Stimulated activated CD8-positive, alpha-beta memory T cell treated with anti-CD3 and anti-CD28 coated beads, Interleukin-7, amount 100 ng/mL, for 4 hours (primary cell): ENCODE data around the gene CDH4.

Experiments used
- DNase-seq, 2 donors: peaks; one replicate each; pipeline ENCODE4 v3.0.0-alpha.2; 2020; ENCODE audit warnings: low read depth in 2 of 2

CDH4 gene

DNA sequence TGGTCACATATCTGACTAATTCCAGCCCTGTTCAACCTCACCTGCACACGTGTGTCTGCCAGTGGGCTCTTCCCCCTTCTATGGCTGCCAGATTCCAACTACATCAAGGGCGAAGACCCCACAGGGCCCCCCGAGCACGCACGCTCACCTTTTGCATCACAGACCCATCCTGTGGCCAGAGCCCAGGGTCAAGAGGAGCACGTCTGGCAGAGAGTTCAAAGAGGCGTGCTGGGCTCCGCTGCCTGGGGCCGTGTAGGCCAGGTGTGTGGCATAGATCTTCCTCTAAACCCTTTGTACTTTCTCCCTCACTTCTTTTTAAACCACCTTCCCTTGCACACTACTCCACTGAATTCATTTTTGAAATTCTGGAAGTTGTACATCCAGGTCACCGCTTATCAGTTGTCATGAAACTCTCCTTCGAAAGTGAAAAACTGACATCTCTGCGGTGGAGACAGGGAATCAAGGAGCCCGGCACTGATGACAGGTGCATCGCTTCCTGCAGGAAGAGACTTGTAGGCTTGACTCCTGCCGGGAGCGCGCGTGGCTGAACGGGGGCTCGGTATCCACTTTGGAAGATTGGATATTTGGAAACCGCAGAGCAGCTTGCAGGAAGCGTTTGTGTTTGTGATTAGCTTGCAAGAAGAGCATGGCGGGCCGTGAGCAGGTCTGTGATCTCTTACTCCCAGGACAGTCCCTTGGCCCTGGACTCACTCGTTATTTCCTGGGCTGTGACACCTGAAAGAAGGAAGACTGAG is 397.2 kb downstream of the CDH4 start:
- DNase-seq = no peak

DNA sequence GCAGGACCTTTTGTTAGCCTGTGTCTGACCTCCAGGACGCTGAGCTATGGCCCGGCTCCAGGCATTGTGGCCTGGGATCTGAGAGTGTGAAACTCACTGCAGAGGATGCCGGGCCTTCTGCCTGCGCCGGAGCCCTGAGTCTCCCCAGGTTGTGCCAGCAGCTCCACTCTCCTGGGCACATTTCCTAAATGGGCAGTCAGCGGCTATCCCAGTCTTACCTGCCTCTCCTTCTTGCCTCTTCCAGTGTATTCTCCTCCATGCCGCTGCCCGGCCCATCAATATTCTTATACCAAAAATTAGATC is 397.8 kb downstream of the CDH4 start:
- DNase-seq = no peak

DNA sequence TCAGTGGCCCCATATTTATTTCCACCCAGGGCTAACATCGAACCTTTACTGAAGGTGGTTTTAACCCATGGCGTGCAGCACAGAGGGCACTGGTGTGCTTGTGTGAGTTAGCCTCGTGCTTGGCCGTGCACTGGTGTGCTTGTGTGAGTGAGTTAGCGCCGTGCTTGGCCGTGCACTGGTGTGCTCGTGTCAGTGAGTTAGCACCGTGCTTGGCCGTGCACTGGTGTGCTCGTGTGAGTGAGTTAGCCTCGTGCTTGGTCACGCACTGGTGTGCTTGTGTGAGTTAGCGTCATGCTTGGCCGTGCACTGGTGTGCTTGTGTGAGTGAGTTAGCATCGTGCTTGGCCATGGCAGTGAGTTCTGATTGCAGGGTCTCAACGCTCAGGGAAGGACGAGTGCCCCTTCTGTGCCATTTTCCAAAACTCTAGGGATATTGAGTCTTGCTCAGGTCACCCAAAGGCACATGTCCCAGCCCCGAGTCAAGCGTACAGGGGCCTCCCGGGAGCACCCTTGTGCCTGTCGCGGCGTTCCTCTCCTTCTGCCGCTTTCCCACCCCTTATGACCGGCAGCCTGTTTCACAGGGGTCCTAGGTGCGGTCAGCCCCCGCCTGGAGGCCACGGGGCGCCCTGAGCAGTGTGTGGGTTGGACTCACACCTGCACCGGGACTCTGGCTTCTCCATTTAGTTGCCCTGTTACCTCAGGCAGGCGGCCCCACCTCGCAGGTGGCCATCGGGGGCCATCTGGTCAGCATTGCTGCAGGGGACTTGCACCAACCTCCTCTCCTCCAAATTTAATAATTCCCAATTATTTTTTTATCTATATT is 399.1 kb downstream of the CDH4 start:
- DNase-seq = no peak

DNA sequence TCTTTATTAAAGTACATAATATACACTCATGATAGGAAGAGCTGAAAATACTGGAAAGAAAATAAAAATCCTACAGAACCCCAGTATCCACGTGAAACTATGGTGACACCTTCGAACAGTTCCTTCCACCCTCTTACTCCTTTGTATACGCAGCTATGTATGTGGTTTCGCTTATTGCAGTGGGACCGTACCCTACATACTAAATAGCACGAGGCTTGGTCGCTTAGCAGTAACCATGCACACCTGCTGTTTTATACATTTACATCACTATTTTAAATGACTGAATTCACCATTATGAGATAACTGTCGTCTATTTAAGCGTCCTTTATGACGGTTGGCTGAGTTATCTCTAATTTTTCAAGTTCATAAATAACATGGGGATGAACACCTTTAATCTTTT is 400.1 kb downstream of the CDH4 start:
- no peak for DNase-seq

DNA sequence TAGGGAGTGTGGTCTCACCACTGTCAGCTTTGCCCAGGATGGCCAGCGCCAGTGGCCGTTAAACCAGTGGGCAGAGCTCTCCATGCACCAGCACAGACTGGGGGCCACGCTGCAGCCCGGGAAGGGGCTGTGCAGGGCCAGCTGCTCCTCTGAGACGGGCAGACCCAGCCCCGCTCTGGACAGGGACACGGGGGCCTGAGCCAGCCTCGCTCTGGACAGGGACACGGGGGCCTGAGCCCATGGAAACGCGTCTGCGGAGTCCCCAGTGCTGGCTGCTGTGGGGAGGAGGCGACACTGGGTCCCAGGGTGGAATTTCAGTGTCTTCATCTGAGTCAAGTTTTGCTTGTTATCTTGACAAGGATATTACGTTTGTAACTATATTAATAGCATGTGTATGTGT is 402.7 kb downstream of the CDH4 start:
- DNase-seq = no peak

DNA sequence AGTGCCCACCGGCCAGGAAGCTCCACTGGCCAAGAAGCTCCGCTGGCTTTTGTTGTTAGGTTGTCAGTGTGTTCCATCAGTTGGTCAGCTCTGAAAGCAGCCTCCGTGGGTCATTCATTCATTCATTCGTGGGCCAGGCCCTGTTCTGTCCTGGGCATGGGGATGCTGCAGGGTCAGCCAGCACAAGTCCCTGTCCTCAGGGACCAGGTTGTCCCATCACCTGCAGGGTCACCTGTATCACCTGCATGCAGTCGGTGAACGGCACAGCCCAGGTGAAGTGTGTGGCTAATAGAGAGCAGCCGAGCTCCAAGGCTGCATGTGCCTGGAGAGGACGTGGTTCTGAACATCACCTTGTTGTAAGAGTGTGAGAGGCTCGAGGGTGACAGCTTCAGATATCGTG is 403.5 kb downstream of the CDH4 start:
- no peak for DNase-seq

DNA sequence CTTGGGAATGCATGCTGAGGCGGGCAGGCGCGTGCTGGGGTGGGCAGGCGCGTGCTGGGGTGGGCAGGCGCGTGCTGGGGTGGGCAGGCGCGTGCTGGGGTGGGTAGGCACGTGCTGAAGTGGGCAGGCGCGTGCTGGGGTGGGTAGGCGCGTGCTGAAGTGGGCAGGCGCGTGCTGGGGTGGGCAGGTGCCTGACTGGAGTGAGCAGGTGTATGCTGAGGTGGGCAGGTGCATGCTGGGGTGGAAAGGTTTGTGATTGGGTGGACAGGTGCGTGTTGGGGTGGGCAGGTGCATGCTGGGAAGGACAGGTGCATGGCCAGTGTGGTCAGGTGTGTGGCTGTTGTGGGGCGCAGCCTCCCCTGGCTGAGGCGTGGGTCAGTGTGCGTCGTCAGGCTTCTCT is 404.1 kb downstream of the CDH4 start:
- DNase-seq = no peak

DNA sequence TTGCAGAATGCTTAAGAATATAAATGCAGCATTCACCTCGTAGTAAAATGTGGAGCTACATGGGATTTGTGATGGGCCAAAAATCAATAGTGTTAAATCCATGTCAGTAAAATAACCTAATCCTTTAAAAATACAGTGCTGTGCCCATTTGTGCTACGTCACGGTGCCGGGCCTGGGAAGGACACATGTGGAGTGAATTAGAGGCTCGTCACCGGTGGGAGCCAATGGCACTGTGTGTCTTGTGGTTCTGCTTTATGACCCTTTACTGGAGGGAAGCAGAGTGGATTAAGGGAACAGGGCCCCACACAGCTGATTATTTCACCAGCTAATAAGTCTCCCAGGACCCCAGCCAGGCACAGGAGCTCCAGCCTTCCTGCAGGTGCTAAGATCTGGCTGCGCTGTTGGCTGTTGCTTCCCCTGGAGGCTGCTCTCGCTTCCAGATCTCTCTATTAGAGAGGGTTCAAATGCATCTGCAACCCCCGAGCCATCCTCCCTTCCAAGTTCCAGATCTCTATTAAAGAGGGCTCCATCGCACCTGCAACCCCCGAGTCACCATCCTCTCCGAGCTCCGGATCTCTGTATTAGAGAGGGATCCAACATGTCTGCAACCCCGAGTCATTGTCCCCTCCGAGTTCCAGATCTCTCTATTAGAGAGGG is 405.8 kb downstream of the CDH4 start:
- no peak for DNase-seq

DNA sequence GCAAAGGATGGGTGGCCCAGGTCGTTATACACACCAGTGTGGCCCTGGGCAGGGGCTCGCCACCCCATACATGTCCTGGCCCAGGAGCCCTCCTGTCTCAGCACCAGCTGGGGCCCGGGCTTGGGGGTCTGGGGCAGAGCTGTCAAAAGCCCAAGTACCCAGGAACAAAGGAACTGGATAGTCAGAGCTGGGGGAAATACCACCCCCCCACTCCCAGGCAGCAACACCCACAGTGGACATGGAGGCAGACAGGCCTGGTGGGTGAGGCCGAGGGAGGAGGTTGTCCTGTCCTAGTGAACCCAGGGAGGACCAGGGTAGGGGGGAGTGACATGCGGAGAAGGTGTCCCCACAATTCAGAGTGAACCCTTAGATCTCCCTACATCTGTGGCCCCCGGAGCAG is 406.5 kb downstream of the CDH4 start:
- DNase-seq = no peak

DNA sequence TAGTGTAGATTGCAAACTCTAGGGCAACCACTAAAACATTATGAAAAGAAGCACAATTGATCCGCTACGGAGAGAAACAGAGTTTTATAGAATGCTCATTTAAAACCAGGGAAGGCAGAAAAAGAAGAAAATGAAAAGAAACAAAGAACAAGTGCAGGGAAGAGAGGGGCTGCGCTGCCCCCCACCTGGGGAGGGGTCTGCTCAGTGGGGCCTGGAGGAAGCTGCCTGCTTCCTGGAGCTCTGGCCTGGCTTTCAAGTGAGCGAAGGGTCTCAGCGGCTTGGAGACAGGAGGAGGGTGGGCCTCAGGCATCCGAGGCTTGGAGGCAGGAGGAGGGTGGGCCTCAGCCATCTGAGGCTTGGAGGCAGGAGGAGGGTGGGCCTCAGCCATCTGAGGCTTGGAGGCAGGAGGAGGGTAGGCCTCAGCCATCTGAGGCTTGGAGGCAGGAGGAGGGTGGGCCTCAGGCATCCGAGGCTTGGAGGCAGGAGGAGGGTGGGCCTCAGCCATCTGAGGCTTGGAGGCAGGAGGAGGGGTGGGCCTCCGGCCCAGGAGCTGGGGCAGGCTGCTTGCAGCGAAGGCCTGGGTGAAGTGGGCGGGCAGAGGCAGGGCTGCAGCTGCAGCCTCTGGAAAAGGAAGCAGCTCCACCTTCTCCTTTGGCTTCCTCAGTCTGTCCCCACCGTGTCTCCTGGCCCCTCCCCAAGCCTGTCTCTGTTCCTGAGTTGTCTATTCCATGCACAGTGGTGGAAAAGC is 407.4 kb downstream of the CDH4 start:
- DNase-seq = no peak

DNA sequence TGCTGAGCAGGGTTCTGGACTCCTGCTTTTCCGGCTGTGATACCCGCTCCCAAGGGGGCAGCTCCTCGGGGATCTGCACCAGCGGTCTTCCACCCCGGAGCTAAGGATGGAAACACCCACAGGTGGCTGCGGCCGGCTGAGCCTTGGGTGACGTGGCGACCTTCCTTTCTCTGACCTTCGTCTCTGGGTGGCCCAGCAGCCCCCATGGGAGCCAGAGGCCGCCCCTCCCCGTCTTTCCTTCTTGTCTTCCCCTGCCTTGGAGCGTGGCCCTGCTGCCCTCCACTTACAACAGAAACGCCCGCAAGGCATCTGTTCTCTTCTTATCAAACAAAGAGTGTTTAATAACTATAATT is 407.9 kb downstream of the CDH4 start:
- DNase-seq = no peak

DNA sequence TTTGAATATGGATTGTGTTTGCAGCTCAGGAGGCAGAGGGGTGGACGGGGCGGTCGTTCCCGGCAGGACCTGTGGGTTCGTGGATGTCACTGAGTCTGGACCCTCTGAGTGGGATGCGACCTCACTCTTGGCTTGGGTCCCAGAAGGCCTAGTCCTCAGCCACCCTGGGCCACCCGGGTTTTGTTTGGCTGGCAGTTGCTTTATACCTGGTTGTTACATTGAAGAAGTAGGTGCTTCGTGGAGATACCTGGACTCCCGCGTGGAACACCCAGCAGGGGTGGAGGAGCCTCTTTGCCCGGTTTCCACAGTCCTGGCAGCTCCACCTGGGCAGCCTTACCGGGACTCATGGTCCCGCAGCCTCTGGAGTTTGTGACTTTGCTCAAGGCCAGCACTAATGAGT is 408.5 kb downstream of the CDH4 start:
- DNase-seq = no peak

DNA sequence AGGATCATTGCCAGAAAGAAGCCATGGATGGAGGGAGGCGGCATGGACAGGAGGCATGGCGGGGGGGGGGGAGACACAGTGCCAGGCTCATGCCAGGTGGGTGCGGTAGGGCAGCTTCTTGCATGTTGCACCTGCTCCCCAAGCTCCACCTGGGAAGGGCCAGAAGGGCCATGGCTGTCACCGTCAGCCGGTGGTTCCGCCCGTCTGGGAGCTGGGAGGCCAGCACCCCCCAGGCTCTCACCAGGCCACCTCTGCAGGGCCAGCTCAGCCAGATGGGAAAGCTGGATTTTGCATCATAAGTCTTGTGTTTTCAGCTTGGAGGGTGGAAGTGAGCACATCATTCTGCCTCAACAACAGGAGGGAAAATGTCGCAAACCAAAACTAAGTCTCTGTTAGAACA is 409.0 kb downstream of the CDH4 start:
- DNase-seq = no peak

DNA sequence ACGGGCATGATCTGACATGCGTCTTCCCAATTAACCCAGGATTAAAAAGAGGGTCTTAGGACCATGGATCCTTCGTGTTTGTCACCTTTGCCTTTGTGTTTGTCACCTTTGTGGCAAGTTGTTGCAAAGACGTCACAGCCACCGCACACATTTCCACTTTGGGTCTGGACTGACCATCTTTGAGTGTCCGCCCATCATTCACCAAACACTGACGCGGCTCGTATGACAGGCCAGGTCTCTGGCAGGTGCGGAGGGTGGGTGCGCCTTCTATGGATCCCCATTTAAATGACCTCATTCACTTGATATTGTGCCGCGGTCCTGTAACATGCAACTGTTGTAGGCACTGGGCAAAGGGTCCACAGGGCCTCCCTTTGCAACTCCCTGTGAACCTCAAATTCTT is 409.5 kb downstream of the CDH4 start:
- DNase-seq = no peak

DNA sequence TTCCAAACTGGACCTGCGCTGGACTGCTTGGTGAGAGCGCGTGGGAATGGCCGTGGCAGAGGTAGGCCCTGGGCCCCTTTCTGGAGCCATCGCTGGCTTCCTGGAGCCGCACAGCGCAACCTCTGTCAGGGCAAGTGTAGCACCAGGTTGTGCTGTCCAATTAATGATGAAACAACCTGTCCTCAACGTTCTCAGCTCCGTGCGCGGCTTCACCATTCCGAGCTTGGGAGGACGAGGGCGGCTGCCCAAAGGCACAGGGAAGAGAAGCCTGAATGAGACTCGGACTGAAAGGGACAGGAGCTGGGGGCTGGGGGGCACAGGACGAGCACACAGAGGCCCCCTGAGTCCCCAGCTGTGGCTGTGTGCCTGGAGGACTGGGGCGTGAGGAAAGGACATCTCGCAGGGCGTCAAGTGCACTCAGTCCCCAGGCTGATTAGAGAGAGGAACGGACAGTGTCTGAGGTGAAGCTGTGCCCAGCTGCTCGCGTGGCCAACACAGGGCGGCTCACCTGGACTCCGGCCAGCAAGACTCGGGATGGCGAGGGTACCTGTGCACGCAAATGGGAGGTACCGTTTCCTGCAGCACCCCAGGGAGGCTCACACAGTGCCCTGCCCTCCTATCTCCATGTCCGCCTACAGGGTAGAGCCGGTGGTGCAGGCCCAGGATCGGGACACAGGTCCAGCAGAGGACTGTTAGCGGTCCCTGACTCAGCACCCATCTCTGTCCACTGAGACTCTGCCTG is 410.3 kb downstream of the CDH4 start:
- no peak for DNase-seq

DNA sequence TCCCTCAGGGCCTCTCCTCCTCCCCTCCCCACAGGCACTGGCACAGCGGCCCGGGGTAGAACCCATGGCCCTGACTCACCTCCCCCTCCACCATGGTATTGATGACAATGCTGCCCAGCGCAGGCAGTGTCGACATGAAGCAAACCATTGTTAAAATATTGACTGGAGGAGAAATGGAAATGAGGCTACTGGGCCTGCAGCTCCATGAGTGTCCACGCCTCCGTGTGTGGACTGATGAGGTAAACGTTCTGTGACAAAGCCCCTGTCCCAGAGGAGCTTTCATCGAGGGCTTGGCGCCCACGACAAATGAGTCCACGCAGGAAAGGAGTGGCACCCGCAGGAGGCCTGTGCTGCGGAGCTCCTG is 410.9 kb downstream of the CDH4 start:
- DNase-seq = no peak

DNA sequence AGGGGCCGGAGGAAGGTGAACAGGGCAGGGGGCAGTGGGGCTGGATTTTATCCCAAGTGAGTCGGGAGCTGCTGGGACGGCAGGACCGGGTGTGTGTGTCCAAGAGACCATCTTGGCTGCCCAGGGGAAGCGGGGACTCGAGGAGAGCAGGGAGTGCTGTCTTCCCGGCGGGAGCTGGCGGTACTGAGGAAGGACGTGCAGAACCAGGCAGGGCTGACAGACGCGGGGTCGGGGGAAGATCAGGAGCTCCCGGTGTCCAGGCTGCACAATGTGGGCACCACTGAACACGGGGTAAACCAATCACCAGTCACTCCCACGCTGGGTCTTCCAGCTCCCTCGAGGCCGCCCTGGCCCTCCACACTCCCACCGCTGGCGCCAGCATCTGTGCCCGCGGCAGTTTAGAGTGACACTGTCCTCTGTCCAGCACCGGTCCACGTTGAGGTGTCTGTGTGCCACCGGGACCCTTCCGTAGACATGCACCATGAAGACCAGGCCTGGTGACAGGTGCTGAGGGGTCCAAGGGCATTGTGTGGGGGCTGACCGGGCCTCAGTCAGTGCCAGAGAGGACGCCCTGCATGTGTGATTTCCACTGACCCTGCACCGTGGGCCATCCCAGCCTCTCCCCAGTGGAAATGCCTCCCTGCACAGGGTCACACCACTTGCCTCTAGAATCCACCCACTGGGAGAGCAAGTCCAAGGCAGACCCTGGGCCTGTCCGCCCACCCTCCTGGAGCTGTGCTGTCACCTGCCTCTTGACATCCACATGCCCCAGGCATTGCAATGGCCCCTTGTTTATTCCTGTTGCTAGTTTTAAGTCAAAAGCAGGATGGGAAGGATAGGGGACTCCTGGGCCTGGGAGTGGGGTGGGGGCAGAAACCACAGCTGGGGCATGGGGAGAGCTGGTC is 411.7 kb downstream of the CDH4 start:
- DNase-seq = no peak

DNA sequence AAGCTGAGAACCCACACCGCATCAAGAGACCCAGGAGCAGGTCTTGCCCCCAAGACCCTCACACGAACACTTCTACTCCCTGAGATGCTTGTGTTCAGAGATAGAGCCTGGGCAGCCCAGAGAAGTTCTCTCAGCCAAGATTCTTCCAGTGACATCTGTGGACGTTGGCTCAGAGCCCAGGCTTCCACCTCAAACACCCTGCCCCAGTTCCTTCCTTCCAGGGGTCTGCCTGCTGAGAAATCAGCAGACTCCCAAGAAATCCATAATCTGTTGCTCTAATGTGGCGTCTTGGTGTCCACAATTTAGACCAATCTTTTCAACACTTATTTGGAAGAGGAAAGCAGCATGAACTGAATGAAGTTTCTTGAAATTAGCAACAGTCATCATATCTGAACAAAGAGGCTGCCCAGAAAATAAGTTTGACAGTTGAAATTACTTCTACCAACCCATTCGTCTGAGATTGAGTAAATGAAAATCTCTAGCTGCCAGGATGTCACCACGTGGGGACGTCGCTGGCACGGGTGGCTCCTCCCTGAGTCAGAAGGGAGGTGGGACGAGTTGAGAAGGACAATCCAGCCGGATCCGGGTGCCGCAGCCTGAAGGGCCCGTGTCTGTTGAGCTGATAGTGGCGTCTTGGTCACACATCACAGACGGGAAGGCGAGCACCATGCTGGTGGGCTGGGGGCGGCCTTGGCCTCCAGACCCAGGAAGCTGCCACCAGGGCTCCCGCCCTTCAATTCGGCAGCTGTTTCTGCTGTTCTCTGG is 412.7 kb downstream of the CDH4 start:
- no peak for DNase-seq

DNA sequence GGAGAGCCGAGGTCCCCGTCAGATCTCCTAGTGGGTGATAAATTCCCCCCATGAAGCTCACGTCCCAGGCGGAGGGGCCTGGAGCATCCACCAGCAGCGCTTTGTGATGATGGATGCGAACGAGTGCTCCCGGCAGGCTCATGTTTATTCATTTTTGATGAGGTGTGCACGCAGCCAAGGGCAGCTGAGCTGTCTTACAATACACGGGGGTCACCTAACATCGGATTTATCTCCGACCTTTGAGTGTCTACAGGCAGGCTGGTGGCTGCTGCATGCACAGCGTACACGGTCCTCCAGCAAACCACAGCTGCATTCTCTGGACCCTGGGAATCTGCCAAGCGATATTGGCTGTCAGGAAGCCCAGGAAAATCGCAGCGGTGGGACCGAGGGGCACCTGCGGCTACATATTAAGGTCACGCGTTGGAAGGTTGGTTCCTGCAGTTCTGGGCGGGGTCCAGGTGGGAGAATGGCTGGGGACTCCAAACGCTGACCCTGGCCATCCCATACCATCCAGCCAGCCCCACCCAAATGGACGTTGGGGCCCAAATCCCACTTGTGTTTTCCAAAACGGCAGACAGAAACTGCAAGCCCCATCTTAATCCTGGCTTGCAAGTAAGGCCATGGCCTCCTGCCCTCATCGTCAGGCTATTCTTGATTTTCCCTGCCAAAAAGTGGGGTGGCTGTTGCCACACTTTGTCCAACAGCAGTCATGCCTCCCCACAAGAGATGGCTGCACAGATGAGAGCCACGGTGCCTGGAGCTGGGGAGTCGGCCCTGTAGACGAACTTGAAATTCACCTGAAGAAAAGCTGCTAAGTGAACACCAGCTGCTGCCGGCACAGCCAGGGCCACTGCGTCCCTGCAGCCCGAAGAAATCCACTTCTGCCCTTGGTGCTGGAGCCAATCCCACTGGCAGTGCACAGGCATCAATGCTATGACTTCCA is 413.7 kb downstream of the CDH4 start:
- DNase-seq = no peak
